SKM-1 (cell line): ENCODE measurements around the gene FARP1.

Source experiments
- DNase-seq: peaks from one replicate; lab custom pipeline; 2025; ENCODE audit not compliant: unreplicated experiment; lab: John Stamatoyannopoulos, UW

Gene FARP1

DNA sequence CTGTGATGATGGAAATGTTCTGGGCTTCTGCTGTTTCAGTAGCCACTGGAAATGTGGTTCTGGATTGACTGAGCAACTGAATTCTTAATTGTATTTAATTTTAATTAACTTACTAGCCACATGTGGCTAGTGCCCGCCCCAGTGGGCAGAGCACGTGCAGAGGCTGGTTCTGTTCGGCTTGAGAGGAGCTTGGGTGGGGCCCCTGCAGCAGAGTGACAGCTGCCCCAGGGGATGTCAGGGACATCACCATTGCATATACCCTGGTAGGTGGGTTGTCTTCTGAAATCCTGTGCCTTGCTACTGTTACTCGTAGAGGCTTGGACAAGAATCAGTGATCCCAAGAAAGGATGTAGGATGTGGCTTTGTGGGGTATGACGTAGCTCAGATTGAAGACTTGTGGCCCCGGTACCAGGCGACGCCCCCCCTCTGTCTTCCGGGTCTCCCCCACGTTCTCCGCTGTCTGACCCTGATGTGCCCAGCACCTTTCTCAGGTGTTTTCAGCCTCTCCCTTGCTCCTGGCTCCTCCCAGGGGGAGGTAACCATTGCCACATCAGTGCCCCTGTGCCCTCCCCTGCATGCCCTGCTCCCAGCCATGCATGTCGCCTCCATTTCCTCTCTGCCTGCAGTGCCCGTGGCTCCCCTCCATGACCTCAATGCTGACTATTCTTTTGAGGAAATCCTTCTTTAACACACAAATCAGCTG, 136.7 kb downstream of the FARP1 start:
- no peak for DNase-seq

DNA sequence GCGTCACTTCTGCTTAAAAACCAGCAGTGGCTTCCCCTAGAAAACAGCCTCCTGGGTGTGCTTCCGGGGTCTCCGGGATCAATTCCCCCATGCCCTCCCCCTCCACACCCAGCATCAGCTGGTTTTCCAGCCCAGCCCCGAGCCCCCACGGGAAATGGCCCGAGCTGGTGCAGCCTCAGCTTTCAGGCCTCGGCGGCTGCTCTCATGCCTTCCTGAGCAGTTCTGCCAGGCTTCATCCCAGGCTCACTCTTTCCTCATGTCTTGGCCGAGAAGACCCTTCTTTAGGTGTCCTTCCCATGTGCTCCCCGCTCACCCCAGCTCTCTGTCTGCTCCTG, 137.2 kb downstream of the FARP1 start:
- DNase-seq: no peak

DNA sequence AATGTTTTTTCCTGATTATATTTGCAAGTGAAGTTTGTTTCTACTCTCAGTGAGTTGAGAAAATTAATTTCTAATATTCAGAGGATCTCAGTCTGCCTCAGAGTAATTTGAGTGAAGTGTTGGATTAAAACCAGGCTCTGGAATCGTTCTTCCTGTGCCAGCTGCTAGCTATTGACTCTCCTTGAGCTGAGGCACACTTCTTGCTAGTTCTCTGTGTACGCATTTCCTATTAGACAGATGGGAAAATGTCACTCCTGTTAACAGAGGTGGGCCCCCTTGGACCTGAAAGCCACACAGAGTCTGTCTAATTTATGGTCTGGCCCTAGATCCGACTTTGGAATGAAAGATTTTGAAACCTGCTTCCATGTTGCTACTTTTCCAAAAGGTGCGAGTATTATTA, 141.8 kb downstream of the FARP1 start:
- no peak for DNase-seq

DNA sequence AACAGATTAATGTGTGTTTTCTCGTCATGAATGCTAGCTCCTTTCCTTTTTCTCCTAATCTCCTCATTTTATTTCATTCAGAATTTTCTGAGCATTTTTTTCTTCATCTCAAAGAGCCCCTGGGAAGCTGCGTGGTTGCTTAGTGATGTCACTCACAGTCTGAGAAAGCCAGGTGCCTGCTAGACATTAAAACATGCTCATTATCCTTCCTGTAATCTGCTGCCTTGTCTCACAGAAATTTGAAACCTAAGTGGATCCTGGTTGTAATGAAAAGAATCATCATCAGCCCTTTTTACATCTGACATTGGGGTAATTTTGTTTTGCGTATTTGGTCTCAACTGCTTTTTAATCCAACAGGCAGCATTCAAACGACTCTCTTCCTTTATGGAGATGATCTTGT, 142.4 kb downstream of the FARP1 start:
- DNase-seq: no peak

DNA sequence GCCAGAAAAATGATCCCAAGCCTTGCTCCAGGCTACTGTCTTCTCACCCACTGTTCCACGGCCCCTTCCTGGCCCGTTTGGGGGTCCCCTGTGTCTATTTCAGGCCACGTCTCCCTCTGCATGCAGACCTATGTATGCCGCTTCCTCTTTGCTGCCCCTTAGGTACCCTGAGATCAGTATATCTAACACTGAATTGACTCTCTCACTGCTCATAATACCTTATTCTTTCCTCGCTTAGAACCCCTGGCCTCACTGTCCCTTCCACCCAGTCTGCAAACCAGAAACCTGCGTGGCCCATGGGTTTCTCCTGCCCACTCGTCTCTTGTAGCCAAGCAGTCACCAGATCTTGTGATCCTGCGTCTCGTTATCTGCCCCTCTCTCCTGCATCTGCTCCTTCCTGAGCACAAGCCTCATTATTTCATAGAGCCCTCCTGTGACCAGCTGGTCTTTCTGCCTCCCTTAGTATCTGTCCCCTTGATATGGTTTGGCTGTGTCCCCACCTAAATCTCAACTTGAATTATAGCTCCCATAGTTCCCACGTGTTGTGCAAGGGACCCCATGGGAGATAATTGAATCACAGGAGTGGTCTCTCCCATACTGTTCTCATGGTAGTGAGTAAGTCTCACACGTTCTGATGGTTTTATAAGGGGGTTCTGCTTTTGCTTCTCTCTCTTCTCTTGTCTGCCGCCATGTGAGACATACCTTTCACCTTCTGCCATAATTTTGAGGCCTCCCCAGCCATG, 143.1 kb downstream of the FARP1 start:
- no peak for DNase-seq

DNA sequence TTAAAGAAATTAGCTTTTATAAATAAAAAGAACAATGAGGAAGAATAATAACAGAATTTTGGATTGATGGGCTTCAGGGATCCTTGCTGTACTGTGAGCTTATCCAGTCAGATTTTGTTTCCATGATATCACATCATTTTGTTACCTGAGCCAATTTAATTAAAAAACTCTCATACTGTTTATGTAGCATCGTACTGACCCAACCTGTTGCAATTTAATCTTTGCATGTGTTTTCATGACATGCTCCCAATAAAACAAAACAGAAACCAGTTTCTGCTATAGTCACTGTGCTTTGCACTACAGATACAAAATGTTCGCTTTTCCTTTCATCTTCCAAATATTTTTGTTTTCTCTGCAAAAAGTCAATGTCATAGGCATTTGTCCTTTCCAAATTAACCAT, 143.9 kb downstream of the FARP1 start:
- DNase-seq: no peak

DNA sequence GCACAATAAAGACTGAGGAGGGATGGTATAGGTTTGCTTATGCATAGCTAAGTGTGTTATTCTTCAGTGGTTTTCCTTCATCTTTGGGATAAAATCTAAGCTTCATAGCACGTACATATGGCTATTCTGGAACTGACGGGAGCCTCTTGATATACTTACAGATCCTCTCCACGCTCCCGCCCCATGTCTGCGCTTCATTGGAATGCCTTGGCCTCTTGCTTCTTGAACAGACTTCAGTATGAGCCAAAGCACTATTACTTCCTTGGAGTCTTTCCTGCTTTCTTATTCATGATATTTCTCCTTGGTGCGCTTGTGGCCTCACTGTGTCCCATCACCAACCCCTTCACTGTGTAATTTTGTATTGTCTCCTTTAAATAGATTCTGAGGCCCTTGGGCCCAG, 145.3 kb downstream of the FARP1 start:
- no peak for DNase-seq

DNA sequence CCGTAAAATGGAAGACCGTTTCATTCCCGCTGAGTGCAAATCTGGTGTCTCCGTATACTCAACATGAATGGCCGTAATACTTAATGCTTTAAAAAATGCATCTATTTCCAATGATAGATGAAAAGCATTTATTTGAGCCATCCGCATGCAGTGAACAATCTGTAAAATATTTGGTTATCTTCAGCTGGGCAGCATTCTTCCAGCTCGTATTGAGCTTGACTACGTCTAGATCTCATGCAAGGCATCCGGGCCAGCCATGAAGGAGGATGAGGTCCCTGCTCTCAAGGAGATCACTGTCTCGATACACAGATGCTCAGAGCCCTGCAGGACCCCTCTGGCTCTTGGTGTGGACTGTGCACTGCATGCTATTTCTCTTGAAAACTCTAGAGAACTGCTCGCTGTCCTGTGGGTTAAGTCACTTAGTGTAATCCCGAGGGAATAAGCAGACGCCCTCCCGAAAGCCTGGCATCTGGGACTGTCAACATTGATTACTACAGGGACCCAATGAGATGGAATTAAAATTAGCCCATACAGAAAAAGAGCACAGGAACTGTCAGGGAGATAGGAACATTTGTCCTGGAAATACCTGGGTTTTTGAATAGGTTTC, 146.5 kb downstream of the FARP1 start:
- DNase-seq: no peak

DNA sequence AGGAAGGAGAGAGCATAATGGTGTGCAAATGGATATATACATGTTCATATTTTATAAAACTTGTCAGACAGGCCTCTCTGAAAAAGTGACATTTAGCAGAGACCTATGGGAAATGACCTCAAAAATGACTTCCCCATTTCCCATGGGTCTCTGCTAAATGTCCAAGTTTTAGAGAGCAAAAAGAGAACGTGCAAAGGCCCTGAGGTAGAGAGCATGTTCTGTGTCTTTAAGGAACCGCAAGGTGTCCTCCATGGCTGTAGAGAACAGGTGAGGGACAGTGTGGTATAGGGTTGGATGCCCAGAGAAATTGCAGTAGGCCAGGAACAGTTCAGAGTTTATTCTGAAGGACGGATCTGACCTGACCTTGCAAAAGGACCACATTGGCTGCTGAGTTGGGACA, 147.4 kb downstream of the FARP1 start:
- DNase-seq: no peak

DNA sequence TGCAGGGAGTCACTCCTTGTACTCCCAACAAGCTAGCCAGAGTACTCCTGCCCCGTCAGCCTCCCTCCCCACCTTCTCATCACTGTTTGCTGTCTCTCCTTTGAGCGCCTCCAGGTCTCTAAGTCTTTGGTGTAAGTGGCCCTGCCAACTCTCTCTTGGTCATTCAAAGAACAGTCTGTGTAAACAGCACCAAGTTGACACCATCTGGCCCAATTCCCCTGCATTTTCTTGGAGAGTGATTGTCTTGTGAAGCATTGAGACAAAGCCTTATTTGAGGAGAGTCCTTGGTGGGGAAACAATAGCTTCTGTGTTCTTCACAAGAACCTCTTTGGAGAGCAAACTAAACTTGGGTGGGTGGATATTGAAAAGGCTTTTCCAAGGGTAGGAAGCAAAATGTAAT, 148.8 kb downstream of the FARP1 start:
- no peak for DNase-seq

DNA sequence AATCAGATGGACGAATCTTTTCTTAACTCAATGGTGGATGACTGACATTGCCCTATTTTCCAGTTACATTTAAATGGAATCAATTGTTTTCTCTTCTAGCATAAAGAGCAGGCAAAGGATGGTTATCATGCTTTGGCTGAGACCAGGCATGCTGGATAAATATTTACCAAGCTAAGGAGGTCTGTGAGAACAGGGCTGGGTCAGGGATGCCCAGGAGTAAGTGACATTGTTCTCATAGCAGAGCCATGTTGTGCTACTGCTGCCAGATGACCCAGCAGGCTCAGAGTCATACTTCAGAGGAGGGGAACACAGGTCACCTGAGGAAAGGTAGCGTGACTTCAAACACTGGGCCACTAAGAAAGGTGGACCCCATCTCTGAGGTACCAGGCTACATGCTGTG, 150.2 kb downstream of the FARP1 start:
- DNase-seq: no peak

DNA sequence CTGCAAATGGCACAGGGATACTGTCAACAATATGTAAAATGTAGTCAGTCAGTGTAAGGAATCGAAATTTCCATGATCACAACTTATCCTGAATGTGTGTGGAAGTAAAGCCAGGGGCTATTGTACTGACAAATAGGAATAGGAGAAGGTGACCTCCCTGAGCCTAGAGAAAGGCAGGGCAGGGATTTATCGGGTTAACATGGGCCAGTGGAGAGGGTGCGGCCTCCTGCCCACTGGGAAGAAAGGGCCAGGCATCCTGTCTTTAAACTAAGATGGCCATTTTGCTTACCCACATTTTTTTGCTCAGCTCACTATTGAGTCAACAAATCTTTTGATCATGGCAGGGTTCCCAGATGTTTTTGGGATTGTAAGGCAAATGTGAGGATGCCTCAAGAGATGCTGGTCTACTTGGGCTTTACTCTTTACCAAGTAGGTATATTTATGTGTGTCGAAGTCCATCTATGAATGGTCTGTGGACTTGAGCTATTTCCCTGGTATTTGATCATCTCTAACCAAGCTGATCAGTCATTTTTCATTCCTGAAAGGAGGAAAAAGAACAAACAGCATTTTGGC, 150.8 kb downstream of the FARP1 start:
- DNase-seq: no peak

DNA sequence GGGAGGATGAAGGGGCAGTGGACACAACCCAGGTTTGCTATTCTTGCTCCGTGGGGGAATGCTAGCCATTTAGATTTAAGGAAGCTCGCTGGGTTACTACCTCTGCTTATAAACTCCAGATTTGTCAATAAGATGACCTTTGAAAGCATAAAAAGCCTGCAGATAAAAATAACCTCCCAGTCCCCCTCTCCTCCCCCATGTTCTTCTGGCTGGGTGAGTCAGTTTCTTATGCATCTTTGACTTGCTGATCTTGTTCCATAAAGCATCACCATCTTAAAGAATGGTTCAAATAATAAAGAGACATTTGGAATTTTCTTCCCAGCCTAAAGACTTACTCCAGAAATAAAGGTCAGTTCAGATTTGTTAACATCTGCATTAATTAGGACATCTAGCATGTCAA, 152.5 kb downstream of the FARP1 start:
- no peak for DNase-seq

DNA sequence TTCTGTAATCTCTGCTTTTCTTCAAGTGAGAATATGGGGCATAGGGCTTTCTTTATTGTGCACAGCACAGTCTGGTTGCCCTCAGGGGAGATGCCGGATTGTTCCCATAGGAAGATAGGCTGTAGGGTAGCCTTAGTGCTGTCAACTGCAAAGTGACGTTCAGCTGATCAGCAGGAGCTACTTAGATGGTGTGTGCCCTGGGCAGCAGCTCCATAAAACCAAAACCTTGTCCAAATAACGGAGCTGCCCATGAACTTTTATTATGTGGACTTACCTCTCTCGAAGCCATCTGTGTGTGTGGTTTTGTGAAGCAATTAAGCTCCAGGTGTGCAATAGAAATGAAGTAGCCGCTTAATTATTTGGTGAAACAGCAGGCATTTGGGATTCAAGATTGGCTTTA, 154.2 kb downstream of the FARP1 start:
- DNase-seq: no peak

DNA sequence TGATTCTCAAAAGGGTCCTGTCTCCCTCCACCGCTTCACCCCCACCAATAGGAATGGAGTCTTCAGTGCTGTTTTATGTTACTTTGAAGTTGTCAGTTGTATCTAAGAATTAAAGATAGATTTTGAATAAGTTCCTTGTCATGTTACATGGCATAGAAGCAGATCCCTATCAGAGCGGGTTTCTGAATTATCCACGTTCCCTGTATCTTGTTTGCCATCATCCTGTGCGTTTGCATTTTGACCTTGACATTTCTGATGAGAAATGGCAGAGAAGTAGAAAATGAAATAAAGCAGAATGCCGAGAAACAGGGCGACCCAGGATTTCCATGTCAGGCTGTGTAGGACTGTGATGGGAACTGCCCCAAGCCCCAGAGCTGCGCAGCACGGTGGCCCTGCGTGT, 154.9 kb downstream of the FARP1 start:
- DNase-seq: no peak

DNA sequence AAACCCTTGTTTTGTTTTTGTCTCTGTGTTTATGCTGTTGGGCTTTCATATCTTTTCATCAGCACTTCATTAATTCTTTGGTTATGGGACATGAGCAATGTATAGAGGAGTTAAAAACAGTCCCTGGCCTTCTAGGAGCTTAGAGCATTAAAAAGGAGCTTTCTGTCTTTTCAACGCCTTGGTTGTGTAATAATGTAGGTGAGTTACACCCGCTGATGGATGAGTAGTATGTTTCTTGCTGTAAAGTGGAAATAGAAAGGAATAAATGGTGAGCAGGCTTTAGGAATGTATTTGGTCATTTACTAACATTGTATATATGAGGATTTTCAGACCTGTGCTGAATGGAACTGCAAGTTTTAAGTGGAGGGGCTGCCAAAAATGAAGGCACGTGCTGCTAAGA, 155.7 kb downstream of the FARP1 start:
- DNase-seq: no peak

DNA sequence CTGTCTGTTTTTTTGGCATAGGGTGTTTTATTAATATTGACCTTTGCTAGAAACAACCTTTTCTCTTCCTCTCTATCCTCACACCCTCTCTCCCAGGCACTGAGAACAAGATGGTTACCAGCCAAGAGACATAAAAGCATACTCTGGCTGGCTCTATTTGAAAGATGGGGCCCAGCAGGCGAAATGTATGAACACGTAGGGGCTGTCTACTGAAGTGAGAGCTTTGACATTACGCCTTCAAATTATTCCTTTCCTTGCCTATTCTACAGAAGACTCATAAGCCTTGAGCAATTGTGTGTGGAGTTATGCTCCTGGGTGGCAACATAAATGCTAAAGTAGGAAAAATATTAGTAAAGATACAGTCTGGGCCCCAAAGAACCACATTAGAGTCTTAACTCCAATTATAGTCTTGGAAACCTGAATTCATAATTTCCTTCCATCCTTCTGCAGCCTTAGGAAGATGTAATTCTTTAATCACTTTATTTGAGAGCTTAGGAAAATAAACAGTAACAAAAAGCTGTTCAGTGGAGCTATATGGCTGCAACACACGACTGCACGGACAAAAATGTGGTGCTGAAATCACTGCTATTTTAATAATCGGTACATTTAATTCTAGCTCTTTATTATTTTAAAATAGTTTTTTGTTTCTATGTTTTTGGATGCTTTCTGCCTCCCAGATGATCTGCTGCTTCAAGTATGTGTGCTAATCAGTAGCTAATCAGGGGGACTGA, 156.5 kb downstream of the FARP1 start:
- no peak for DNase-seq

DNA sequence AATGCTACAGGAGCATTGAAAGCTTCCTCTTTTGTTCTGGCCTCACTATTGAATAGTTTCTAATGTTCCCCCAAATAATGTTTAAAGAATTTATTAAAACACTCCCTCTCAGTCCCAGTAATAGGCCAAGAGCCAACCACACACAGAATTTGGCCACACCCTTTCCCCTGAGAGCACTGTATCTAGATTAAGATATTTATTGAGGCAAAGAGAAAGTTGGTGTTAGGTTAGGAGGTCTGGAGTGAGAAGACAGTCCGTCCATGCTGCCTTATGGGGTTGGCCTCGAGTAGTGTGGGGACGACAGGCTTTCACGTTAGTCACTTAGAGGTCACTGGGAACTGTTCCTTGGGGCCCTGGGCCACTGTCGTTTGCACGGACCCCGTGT, 157.1 kb downstream of the FARP1 start:
- no peak for DNase-seq

DNA sequence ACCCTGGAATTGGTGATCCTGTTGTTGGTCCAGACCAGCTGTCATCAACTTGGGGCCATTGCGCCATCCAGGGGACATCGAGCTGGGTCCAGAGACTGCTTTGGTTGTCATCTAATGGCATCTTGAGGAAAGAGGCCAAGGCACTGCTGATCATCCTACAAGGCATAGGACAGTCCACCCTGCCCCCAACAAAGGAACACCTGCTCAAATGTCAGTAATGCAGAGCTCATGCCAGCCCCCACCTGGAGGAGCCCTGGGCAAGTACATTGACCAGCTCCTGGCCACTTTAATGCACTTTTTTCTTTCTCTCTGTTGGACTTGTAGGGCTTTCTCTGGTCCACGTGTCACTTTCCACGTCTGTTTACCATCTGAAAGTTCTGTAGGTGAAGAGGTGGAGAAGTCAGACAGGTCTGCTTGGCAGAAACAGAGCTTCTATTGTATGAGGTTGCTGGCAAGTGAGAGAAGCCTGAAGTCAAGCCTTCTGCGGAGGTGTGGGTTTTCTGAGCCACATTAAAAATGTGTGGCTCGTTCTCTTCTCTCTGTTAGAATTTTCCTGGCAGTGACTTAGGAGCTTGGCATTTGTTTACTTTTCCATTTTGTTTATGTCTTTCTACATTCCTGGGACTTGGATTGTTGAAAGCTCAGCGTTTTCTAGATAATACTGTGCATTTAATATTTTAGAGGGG, 158.2 kb downstream of the FARP1 start:
- no peak for DNase-seq

DNA sequence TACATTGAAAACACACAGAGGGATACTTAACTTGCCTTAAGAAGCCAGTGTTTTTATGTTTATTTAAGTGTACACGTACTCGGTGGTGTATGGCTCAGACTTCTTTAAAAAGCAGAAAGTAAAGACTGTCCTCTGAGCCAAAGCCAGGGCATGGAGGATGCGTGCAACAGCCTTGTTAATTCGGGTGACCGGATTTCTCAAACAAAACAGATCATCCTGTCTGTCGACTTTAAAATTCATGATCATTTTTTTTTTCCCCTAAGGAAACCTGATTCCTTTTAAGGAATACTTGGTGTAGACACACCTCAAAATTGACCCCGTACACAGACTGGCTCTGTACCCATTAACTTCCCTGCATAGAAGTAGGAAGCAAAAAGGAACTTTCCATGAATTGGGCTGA, 158.8 kb downstream of the FARP1 start:
- no peak for DNase-seq

DNA sequence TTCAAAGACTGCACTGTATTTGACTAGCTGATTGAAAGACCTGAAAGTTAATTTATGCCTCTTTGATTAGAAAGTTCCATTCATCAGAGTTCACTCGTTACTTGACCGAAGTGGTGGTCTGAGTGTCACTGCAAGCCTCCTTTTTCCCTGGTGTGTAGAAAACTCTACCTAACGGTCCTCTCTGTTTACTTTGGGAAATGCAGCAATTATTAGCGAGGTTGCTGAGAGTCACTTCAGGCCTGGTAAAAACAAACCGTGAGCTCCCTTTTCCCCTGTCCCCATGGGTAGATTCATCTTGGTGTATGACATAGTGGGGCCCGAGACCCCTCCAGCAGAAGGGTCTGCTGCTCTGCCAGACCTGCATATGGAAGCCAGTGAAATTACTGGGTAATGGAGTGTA, 161.0 kb downstream of the FARP1 start:
- DNase-seq: no peak
